ENCODE data around the gene SCNN1G. TPM values are rescaled to one million over a fixed set of nuclear protein-coding genes. Genes with fewer than 3 reads are reported as not detected.

The SCNN1G gene
- total and polyA plus RNA-seq, 2 donors = 0.61 to 5.6 TPM

DNA sequence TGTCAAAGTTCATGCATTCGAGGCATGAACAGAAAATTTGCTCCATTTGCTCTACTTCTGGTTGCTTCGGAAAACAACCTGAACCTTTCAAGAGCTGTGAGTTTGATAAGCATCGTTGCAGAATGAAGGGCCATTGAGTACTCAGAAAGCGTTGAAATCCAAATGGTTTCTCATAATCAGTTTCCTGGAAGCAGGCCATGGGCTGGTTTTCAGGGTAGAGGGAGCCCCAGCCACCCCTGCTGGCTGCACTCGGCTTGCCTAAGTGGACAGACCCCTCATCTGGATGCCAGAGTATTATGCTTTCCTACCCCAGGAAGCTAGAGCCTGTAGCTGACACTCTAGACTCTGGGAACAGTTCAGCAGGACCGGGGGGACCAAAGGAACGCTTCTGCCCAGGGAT, 24.4 kb downstream of the SCNN1G start:
- H3K36me3 ChIP-seq (ENCODE audit: control insufficient read depth in 2 of 2, insufficient read depth in 2 of 2, low read length in 1 of 2) = no peaks in the 10 kb centered on the region
- 74% methylated on average over 7 of the region's 7 CpGs for WGBS

DNA sequence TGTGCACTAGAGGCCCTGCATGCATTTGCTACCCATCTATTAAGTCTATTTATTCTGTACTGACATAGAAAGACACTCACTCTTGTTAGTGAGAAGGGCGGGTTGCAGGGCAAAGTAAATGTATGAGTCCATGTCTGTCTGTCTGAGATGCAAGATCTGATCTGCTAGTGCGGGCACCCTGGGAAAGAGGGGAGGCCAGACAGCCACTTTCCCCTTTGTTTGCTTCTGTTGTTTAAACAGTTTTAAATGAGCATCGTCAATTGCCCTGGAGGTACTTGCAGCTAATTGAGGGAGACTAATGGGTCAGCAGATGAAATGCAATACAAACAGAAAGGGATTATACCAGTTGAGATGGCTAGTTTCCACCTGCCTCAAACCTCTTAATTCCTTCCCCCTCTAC, 24.9 kb downstream of the SCNN1G start:
- Histone ChIP-seq H3K9me3 (ENCODE audit: control insufficient read depth in 2 of 2, insufficient read depth in 1 of 2, low read length in 1 of 2) (no peaks in the 10 kb centered on the region), H3K4me3 (ENCODE audit: low read length in 2 of 2) (no peak overlapping the region), H3K4me1 (ENCODE audit: control insufficient read depth in 2 of 2, insufficient read depth in 2 of 2, low read length in 2 of 2) (no peaks in the 10 kb centered on the region), H3K36me3 (ENCODE audit: control insufficient read depth in 2 of 2, insufficient read depth in 2 of 2, low read length in 1 of 2) (no peaks in the 10 kb centered on the region), H3K27ac (ENCODE audit: low read depth in 1 of 2, low read length in 1 of 2) (no peak overlapping the region), H3K27me3 (ENCODE audit: control insufficient read depth in 2 of 2, insufficient read depth in 1 of 2, low read length in 1 of 2) (no peaks in the 10 kb centered on the region)
- DNase-seq (ENCODE audit: low read depth in 6 of 9, low spot score in 9 of 9) = no peak
- 66% methylated on average over 3 of the region's 3 CpGs for WGBS

More for the DNA sequence above, 24.4 kb downstream of the SCNN1G start:
- H3K27ac ChIP-seq (ENCODE audit: low read depth in 1 of 2, low read length in 1 of 2) = no peak overlapping the region
- no peak overlapping the region for H3K4me3 ChIP-seq (ENCODE audit: low read length in 2 of 2)
- H3K9me3 ChIP-seq (ENCODE audit: control insufficient read depth in 2 of 2, insufficient read depth in 1 of 2, low read length in 1 of 2) = no peaks in the 10 kb centered on the region
- no peak for DNase-seq (ENCODE audit: low read depth in 6 of 9, low spot score in 9 of 9)
- H3K27me3 ChIP-seq (ENCODE audit: control insufficient read depth in 2 of 2, insufficient read depth in 1 of 2, low read length in 1 of 2) = no peaks in the 10 kb centered on the region
- no peaks in the 10 kb centered on the region for H3K4me1 ChIP-seq (ENCODE audit: control insufficient read depth in 2 of 2, insufficient read depth in 2 of 2, low read length in 2 of 2)

DNA sequence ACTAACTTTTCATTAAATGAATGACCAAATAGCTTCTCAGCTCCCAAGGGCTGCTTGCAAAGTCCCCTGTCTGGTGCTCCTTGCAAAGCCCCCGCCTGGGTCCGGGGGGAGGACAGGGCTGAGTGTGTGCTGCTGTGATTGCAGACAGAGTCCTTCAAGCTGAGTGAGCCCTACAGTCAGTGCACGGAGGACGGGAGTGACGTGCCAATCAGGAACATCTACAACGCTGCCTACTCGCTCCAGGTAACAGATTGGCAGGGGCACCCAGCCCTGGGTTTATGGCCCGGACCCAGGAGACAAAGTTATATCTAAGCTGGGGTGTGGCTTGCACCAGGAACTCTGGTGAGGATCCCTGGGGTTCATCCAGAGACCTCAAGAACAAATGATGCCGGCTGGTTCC, 27.1 kb downstream of the SCNN1G start:
- no peak for DNase-seq (ENCODE audit: low read depth in 6 of 9, low spot score in 9 of 9)
- H3K36me3 ChIP-seq (ENCODE audit: control insufficient read depth in 2 of 2, insufficient read depth in 2 of 2, low read length in 1 of 2) = no peaks in the 10 kb centered on the region

DNA sequence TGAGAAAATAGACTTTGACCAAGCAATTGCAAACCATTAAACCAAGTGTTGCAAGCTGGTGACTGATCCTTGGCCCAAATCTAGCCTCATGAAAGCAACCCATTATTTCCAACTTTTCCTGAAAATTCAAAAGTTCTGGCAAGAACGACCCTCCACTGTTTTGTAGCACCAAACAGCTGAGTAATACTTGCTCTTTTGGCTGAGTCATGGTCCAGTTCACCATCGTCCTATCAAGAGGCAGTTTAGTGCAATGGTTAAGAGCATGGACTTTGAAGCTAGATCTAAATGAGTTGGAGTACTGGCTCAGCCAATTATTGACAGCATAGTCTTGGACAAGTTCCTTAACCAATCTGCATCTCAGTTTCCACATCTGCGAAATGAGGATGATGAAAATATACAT, 31.3 kb downstream of the SCNN1G start:
- WGBS = 85% methylated on average over 3 of the region's 3 CpGs
- no peaks in the 10 kb centered on the region for H3K9me3 ChIP-seq (ENCODE audit: control insufficient read depth in 2 of 2, insufficient read depth in 1 of 2, low read length in 1 of 2)
- H3K27me3 ChIP-seq (ENCODE audit: control insufficient read depth in 2 of 2, insufficient read depth in 1 of 2, low read length in 1 of 2) = no peaks in the 10 kb centered on the region
- no peaks in the 10 kb centered on the region for H3K4me1 ChIP-seq (ENCODE audit: control insufficient read depth in 2 of 2, insufficient read depth in 2 of 2, low read length in 2 of 2)
- no peak overlapping the region for H3K4me3 ChIP-seq (ENCODE audit: low read length in 2 of 2)
- no peak overlapping the region for H3K27ac ChIP-seq (ENCODE audit: low read depth in 1 of 2, low read length in 1 of 2)
- DNase-seq (ENCODE audit: low read depth in 6 of 9, low spot score in 9 of 9) = no peak
- H3K36me3 ChIP-seq (ENCODE audit: control insufficient read depth in 2 of 2, insufficient read depth in 2 of 2, low read length in 1 of 2) = no peaks in the 10 kb centered on the region

More for the DNA sequence above, 27.1 kb downstream of the SCNN1G start:
- 94% methylated on average over 9 of the region's 9 CpGs for WGBS
- no peaks in the 10 kb centered on the region for H3K27me3 ChIP-seq (ENCODE audit: control insufficient read depth in 2 of 2, insufficient read depth in 1 of 2, low read length in 1 of 2)
- no peaks in the 10 kb centered on the region for H3K9me3 ChIP-seq (ENCODE audit: control insufficient read depth in 2 of 2, insufficient read depth in 1 of 2, low read length in 1 of 2)
- no peak overlapping the region for H3K4me3 ChIP-seq (ENCODE audit: low read length in 2 of 2)
- no peak overlapping the region for H3K27ac ChIP-seq (ENCODE audit: low read depth in 1 of 2, low read length in 1 of 2)
- H3K4me1 ChIP-seq (ENCODE audit: control insufficient read depth in 2 of 2, insufficient read depth in 2 of 2, low read length in 2 of 2) = no peaks in the 10 kb centered on the region

DNA sequence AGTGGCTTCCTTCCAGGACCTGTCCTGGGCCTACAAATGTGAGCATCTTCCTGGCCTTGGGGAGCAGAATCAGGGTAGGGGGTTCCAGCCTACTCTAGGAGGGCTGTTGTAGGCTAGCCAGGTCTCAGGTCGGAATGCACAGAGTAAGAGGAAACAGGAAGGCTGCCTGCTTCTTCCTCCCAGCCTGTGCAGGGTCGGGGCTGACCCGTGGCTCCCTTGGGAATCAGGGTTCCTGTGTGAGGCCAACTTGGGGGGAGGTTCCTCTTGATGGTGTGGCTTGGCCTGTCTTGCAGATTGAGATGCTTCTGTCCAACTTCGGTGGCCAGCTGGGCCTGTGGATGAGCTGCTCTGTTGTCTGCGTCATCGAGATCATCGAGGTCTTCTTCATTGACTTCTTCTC, 32.3 kb downstream of the SCNN1G start:
- H3K27me3 ChIP-seq (ENCODE audit: control insufficient read depth in 2 of 2, insufficient read depth in 1 of 2, low read length in 1 of 2) = no peaks in the 10 kb centered on the region
- no peak overlapping the region for H3K27ac ChIP-seq (ENCODE audit: low read depth in 1 of 2, low read length in 1 of 2)
- DNase-seq (ENCODE audit: low read depth in 6 of 9, low spot score in 9 of 9) = no peak
- H3K9me3 ChIP-seq (ENCODE audit: control insufficient read depth in 2 of 2, insufficient read depth in 1 of 2, low read length in 1 of 2) = no peaks in the 10 kb centered on the region
- no peaks in the 10 kb centered on the region for H3K36me3 ChIP-seq (ENCODE audit: control insufficient read depth in 2 of 2, insufficient read depth in 2 of 2, low read length in 1 of 2)
- WGBS = 65% methylated on average over 7 of the region's 7 CpGs
- H3K4me1 ChIP-seq (ENCODE audit: control insufficient read depth in 2 of 2, insufficient read depth in 2 of 2, low read length in 2 of 2) = no peaks in the 10 kb centered on the region
- no peak overlapping the region for H3K4me3 ChIP-seq (ENCODE audit: low read length in 2 of 2)

DNA sequence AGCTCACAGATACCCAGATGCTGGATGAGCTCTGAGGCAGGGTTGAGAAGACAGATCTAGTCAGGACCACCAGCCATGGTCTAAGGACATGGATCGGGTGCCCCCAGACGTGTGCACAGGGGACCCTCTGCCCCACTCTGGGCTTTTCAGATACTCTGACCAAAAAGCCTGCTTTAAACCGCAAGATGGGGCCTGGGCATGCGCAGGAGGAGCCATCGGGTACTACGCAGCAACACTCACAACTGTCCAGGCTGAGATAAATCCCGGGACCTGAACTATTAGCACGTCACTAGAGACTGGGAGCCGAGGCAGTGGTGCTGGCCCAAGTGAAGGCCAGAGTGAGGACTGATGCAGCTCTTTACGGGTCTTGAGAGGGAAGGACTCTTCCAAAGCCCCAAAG, 32.9 kb downstream of the SCNN1G start:
- no peaks in the 10 kb centered on the region for H3K36me3 ChIP-seq (ENCODE audit: control insufficient read depth in 2 of 2, insufficient read depth in 2 of 2, low read length in 1 of 2)
- 95% methylated on average over 10 of the region's 10 CpGs for WGBS

DNA sequence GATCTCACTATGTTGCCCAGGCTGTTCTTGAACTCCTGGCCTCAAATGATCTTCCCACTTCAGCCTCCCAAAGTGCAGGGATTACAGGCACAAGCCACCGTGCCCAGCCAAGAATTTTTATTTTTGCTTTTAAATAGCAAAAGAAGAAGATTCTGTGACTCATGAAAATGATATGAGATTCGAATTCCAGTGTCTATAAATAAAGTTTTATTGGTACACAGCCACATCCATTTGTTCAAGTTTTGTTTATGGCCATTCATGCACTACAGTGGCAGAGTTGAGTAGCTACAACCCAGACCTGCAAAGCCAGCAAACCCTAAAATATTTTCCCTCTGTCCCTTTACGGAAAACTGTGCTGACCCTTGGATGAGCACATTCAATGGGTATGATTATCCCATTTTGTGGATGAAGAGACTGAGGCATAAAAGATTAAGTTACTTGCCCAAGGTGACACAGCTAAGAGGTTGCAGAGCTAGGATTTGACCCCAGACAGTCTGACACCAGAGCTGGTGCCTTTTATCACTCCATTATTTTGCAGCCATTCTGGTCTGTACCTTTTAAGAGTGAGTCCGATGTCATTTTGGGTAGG, 34.2 kb downstream of the SCNN1G start:
- no peaks in the 10 kb centered on the region for H3K4me1 ChIP-seq (ENCODE audit: control insufficient read depth in 2 of 2, insufficient read depth in 2 of 2, low read length in 2 of 2)
- DNase-seq (ENCODE audit: low read depth in 6 of 9, low spot score in 9 of 9) = no peak
- no peak overlapping the region for H3K4me3 ChIP-seq (ENCODE audit: low read length in 2 of 2)
- WGBS = 79% methylated on average over 4 of the region's 4 CpGs
- no peaks in the 10 kb centered on the region for H3K36me3 ChIP-seq (ENCODE audit: control insufficient read depth in 2 of 2, insufficient read depth in 2 of 2, low read length in 1 of 2)
- no peak overlapping the region for H3K27ac ChIP-seq (ENCODE audit: low read depth in 1 of 2, low read length in 1 of 2)
- H3K27me3 ChIP-seq (ENCODE audit: control insufficient read depth in 2 of 2, insufficient read depth in 1 of 2, low read length in 1 of 2) = no peaks in the 10 kb centered on the region
- no peaks in the 10 kb centered on the region for H3K9me3 ChIP-seq (ENCODE audit: control insufficient read depth in 2 of 2, insufficient read depth in 1 of 2, low read length in 1 of 2)

More for the DNA sequence above, 32.9 kb downstream of the SCNN1G start:
- Histone ChIP-seq H3K27ac (ENCODE audit: low read depth in 1 of 2, low read length in 1 of 2) (no peak overlapping the region), H3K9me3 (ENCODE audit: control insufficient read depth in 2 of 2, insufficient read depth in 1 of 2, low read length in 1 of 2) (no peaks in the 10 kb centered on the region), H3K4me1 (ENCODE audit: control insufficient read depth in 2 of 2, insufficient read depth in 2 of 2, low read length in 2 of 2) (no peaks in the 10 kb centered on the region), H3K27me3 (ENCODE audit: control insufficient read depth in 2 of 2, insufficient read depth in 1 of 2, low read length in 1 of 2) (no peaks in the 10 kb centered on the region), H3K4me3 (ENCODE audit: low read length in 2 of 2) (no peak overlapping the region)
- no peak for DNase-seq (ENCODE audit: low read depth in 6 of 9, low spot score in 9 of 9)

DNA sequence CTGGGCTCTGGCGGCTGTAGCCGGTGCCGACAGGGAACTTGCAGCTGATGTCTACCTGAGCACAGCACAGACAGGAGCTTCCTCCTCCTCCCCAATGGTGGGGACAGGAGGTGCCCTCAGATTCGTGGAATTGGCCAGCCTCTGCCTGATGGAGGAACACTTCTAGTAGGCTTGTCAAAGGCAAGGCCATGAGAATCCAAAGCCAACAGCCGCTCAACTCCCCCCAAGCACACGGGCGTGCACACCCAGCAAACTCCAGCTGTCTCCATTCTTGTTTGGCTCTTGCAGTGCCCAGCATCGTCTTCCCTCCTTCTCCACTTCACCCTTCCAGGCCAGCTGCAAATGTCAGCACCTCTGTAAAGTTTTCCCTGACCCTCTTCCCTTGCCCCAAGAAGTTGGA, 35.1 kb downstream of the SCNN1G start:
- DNase-seq (ENCODE audit: low read depth in 6 of 9, low spot score in 9 of 9) = no peak
- WGBS = 74% methylated on average over 8 of the region's 8 CpGs
- H3K27me3 ChIP-seq (ENCODE audit: control insufficient read depth in 2 of 2, insufficient read depth in 1 of 2, low read length in 1 of 2) = no peaks in the 10 kb centered on the region
- no peaks in the 10 kb centered on the region for H3K9me3 ChIP-seq (ENCODE audit: control insufficient read depth in 2 of 2, insufficient read depth in 1 of 2, low read length in 1 of 2)
- H3K27ac ChIP-seq (ENCODE audit: low read depth in 1 of 2, low read length in 1 of 2) = no peak overlapping the region
- H3K4me3 ChIP-seq (ENCODE audit: low read length in 2 of 2) = no peak overlapping the region
- H3K36me3 ChIP-seq (ENCODE audit: control insufficient read depth in 2 of 2, insufficient read depth in 2 of 2, low read length in 1 of 2) = no peaks in the 10 kb centered on the region
- no peaks in the 10 kb centered on the region for H3K4me1 ChIP-seq (ENCODE audit: control insufficient read depth in 2 of 2, insufficient read depth in 2 of 2, low read length in 2 of 2)

DNA sequence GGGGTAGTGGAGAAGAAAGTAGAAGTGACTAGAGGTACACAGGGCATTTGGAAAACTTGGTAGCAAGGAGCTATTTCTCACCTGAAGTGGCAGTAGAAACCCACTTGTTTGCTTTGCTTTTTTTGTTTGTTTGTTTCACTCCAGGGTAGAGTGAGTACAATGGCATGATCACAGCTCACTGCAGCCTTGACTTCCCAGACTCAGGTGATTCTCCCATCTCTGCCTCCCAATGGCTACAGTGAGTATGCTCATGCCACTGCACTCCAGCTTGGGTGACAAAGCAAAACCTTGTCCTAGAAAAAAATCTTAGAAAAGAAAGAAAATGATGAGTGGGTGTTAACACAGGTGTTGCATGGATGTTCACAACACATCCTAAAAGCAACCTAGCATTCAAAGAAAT, 40.4 kb downstream of the SCNN1G start:
- no peaks in the 10 kb centered on the region for H3K4me1 ChIP-seq (ENCODE audit: control insufficient read depth in 2 of 2, insufficient read depth in 2 of 2, low read length in 2 of 2)
- no peak overlapping the region for H3K27ac ChIP-seq (ENCODE audit: low read depth in 1 of 2, low read length in 1 of 2)
- H3K36me3 ChIP-seq (ENCODE audit: control insufficient read depth in 2 of 2, insufficient read depth in 2 of 2, low read length in 1 of 2) = no peaks in the 10 kb centered on the region
- DNase-seq (ENCODE audit: low read depth in 6 of 9, low spot score in 9 of 9) = no peak
- H3K9me3 ChIP-seq (ENCODE audit: control insufficient read depth in 2 of 2, insufficient read depth in 1 of 2, low read length in 1 of 2) = no peaks in the 10 kb centered on the region
- H3K4me3 ChIP-seq (ENCODE audit: low read length in 2 of 2) = no peak overlapping the region
- no peaks in the 10 kb centered on the region for H3K27me3 ChIP-seq (ENCODE audit: control insufficient read depth in 2 of 2, insufficient read depth in 1 of 2, low read length in 1 of 2)

DNA sequence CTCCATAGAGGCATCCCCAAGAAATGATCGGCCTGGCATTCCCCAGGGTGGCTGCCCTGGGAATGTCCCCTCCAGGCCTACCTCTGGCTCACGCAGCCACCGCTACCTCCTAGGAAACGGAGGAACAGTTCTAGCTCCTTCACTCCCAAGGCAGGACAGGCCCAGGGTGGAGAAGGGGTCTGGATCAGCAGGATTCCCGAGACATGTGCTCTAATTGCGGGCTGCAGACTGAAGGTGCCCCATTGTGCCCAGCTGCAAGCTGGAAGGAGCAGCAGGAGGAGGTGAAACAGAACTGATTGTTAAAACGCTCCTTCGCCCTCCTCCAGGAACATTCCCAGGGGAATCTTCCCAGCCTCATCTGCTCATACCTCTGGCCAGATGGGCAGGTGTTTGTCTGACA, 40.8 kb downstream of the SCNN1G start:
- WGBS = 76% methylated on average over 8 of the region's 8 CpGs
- H3K27ac ChIP-seq (ENCODE audit: low read depth in 1 of 2, low read length in 1 of 2) = no peak overlapping the region
- no peaks in the 10 kb centered on the region for H3K27me3 ChIP-seq (ENCODE audit: control insufficient read depth in 2 of 2, insufficient read depth in 1 of 2, low read length in 1 of 2)
- H3K4me3 ChIP-seq (ENCODE audit: low read length in 2 of 2) = no peak overlapping the region
- no peaks in the 10 kb centered on the region for H3K36me3 ChIP-seq (ENCODE audit: control insufficient read depth in 2 of 2, insufficient read depth in 2 of 2, low read length in 1 of 2)
- no peak for DNase-seq (ENCODE audit: low read depth in 6 of 9, low spot score in 9 of 9)
- H3K9me3 ChIP-seq (ENCODE audit: control insufficient read depth in 2 of 2, insufficient read depth in 1 of 2, low read length in 1 of 2) = no peaks in the 10 kb centered on the region
- H3K4me1 ChIP-seq (ENCODE audit: control insufficient read depth in 2 of 2, insufficient read depth in 2 of 2, low read length in 2 of 2) = no peaks in the 10 kb centered on the region
